Osteocyte (in vitro differentiated cells): ENCODE measurements around the gene EFCAB14. TPM values are rescaled to one million over a fixed set of nuclear protein-coding genes. Genes with fewer than 3 reads are reported as not detected.

Source experiments
- DNase-seq: peaks from one replicate; pipeline ENCODE4 v3.0.0; 2021; ENCODE audit warnings: mixed read lengths; ENCODE audit not compliant: unreplicated experiment; ENCODE audit errors: extremely low spot score
- H3K27ac Mint-ChIP-seq: one replicate; pipeline ENCODE4 v1.8.0; 2021; ENCODE audit warnings: mild to moderate bottlenecking, mixed read lengths; ENCODE audit not compliant: unreplicated experiment
- H3K27me3 Mint-ChIP-seq: one replicate; pipeline ENCODE4 v1.8.0; 2021; ENCODE audit warnings: mixed read lengths; ENCODE audit not compliant: unreplicated experiment
- H3K36me3 Mint-ChIP-seq: one replicate; pipeline ENCODE4 v1.8.0; 2021; ENCODE audit warnings: mixed read lengths; ENCODE audit not compliant: unreplicated experiment
- H3K4me1 Mint-ChIP-seq: one replicate; pipeline ENCODE4 v1.8.0; 2021; ENCODE audit warnings: mixed read lengths; ENCODE audit not compliant: unreplicated experiment
- H3K4me3 Mint-ChIP-seq: one replicate; pipeline ENCODE4 v1.8.0; 2021; ENCODE audit warnings: mild to moderate bottlenecking, moderate library complexity, mixed read lengths; ENCODE audit not compliant: unreplicated experiment
- H3K9me3 Mint-ChIP-seq: one replicate; pipeline ENCODE4 v1.8.0; 2021; ENCODE audit warnings: mixed read lengths; ENCODE audit not compliant: unreplicated experiment
- total RNA-seq: library from RNA; stranded (reverse); gene quantifications from 2 replicates; pipeline ENCODE4 v1.2.1, GENCODE V29; 2021
- TF ChIP-seq, protein P1 (sequence below): fragments of 200-600 bp; sonication (generic); IDR thresholded peaks from 2 replicates; pipeline ENCODE4 v1.5.0; 2021; ENCODE audit warnings: antibody characterized with exemption, mild to moderate bottlenecking, moderate library complexity

EFCAB14 gene
- total RNA-seq, 1 donor from 2014 or later, result 57.6 TPM

DNA sequence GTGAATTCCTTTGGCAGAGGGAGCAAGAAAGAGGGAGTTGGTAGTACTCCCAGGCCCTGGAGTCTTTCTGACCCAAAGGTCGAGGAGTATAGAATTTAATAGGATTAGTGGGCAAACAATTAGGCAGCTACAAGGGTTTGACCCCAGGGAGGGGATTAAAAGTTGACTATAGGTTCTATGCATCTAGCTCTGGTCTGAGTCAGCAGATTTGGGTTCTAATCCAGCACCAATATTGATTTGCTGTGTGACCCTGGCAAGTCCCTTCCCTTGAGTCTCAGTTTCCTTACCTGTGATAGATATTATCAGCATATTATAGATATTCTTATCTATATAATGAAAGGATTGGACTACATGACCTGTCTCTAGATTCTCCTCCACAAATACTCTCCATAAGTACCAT is 35.1 kb upstream of the EFCAB14 start:
- Mint-ChIP-seq H3K4me3 (no peak overlapping the region), H3K27me3 (peaks cover 12% of the 10 kb centered on the region), H3K9me3 (no peaks in the 10 kb centered on the region), H3K36me3 (no peaks in the 10 kb centered on the region), H3K27ac (no peak overlapping the region), H3K4me1 (no peaks in the 10 kb centered on the region)
- TF ChIP-seq, protein P1, sequence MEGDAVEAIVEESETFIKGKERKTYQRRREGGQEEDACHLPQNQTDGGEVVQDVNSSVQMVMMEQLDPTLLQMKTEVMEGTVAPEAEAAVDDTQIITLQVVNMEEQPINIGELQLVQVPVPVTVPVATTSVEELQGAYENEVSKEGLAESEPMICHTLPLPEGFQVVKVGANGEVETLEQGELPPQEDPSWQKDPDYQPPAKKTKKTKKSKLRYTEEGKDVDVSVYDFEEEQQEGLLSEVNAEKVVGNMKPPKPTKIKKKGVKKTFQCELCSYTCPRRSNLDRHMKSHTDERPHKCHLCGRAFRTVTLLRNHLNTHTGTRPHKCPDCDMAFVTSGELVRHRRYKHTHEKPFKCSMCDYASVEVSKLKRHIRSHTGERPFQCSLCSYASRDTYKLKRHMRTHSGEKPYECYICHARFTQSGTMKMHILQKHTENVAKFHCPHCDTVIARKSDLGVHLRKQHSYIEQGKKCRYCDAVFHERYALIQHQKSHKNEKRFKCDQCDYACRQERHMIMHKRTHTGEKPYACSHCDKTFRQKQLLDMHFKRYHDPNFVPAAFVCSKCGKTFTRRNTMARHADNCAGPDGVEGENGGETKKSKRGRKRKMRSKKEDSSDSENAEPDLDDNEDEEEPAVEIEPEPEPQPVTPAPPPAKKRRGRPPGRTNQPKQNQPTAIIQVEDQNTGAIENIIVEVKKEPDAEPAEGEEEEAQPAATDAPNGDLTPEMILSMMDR, result no peak
- DNase-seq, result no peak

DNA sequence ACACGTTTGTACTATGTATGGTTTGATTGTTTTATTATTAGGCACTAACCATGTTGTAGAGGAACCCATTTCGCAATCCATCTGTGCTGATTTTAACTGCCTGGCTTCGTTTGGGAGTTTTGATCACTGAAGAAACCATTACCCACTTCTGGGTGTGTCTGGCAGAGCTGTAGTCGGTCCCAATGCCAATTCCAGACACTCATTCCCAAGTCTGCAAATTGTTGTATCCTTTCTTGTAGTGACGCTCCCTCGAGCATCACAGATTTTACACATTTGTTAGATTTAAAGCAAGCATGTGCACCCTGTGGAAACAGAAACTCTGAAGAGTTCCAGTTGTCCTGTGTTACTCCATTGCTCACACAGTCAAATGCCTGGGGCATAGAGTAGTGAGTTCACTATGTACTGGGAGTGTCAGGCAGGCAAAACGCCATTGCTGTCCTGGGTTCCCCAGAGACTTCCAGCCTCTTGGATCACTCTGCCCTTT is 31.0 kb upstream of the EFCAB14 start:
- peaks cover 22% of the 10 kb centered on the region for H3K27me3 Mint-ChIP-seq
- no peak overlapping the region for H3K27ac Mint-ChIP-seq
- H3K4me1 Mint-ChIP-seq, result no peaks in the 10 kb centered on the region
- H3K9me3 Mint-ChIP-seq, result no peaks in the 10 kb centered on the region
- TF ChIP-seq, protein P1, result no peak
- DNase-seq, result no peak
- no peak overlapping the region for H3K4me3 Mint-ChIP-seq
- no peaks in the 10 kb centered on the region for H3K36me3 Mint-ChIP-seq

DNA sequence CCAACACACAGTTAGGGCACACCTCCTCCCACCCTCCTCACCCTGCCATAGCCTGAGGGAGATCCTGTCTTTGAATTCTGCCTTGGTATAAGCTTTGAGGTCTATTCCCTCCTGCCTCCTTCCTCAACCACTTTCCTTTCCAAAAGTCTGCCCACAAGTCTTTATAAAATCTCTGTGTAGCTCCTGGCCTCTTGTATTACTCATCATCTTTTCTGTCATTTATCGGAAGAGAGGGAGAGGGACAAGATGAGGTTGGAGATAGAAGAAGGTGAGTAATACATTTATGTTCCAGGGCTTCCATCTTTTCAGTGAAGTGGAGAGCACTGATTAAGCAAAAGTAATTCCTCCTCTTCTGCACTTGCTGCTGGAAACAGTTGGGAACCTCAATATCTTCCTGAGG is 30.5 kb upstream of the EFCAB14 start:
- no peak overlapping the region for H3K27ac Mint-ChIP-seq
- H3K9me3 Mint-ChIP-seq, result no peaks in the 10 kb centered on the region
- TF ChIP-seq, protein P1, result no peak
- H3K4me1 Mint-ChIP-seq, result no peaks in the 10 kb centered on the region
- H3K4me3 Mint-ChIP-seq, result no peak overlapping the region
- peaks cover 26% of the 10 kb centered on the region for H3K27me3 Mint-ChIP-seq
- H3K36me3 Mint-ChIP-seq, result no peaks in the 10 kb centered on the region
- DNase-seq, result no peak

DNA sequence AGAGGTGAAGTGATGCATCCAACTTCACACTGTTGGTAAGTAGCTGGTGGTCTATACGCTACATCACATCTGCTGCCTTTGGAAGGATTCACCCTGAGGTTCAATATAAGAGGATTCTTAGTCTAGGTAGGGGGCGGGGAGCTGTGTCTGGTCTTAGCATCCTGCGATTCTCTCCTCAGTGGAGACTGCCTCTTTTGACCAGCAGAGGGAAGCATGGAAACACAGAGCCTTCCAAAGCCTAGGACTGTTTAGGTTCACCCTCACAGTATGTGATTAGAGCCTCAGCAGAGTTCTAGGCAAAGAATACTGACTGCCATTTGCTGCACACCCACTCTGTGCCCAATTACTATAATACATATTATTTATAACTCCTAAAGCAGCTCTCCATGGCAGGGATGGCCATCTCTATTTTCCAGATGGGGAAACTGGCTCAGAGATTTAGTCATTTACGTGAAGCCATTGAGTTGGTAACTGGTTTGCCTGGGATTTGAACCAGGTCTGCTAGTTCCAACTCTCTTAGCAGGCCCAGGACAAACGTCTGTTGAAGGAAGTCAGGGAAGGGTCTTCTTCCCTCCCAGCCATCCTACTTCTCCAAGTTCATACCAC is 28.9 kb upstream of the EFCAB14 start:
- no peaks in the 10 kb centered on the region for H3K9me3 Mint-ChIP-seq
- no peak overlapping the region for H3K4me3 Mint-ChIP-seq
- H3K27me3 Mint-ChIP-seq, result peaks cover 34% of the 10 kb centered on the region
- H3K36me3 Mint-ChIP-seq, result no peaks in the 10 kb centered on the region
- DNase-seq, result no peak
- no peaks in the 10 kb centered on the region for H3K4me1 Mint-ChIP-seq
- H3K27ac Mint-ChIP-seq, result no peak overlapping the region
- TF ChIP-seq, protein P1, result peak; percentile 58

DNA sequence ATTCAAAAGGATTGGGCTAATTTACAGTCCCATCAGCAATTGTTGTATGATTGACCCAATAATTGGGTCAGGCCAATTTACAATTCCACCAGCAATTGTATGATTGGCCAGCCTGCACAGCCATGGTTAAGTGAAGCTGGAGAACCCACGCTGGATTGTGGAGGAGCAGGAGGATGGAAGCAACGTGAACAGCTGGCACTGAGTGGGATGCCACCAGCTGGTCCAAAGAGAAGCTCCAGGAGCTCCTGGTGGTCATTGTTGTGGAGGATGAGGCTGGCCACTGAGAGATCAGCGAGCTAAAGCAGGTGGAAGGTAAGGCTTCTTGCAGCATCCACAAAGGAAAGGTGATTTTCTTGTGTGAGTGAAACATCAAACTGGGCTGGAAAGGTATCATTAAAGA is 23.2 kb upstream of the EFCAB14 start:
- Mint-ChIP-seq H3K36me3 (no peaks in the 10 kb centered on the region), H3K4me3 (no peak overlapping the region), H3K9me3 (no peaks in the 10 kb centered on the region), H3K27ac (no peak overlapping the region), H3K4me1 (no peaks in the 10 kb centered on the region), H3K27me3 (peaks cover 39% of the 10 kb centered on the region)
- TF ChIP-seq, protein P1, result no peak
- no peak for DNase-seq
